Measurements from ENCODE around the gene FKBP3. TPM values are rescaled to one million over a fixed set of nuclear protein-coding genes. Genes with fewer than 3 reads are reported as not detected.
A peak's percentile ranks its signal among the peaks of the same experiment; 100 is the strongest.
"Not testable (repeated sequence)": the region's sequence is repeated elsewhere in the genome, so short reads cannot be mapped to it uniquely, and the experiment has no call there.

The FKBP3 gene
- total and polyA plus RNA-seq, 2 of the 8 experiments (the other 6 are each of a cell fraction or from before 2014, with no cell fraction given): 36.0 to 149 TPM

DNA sequence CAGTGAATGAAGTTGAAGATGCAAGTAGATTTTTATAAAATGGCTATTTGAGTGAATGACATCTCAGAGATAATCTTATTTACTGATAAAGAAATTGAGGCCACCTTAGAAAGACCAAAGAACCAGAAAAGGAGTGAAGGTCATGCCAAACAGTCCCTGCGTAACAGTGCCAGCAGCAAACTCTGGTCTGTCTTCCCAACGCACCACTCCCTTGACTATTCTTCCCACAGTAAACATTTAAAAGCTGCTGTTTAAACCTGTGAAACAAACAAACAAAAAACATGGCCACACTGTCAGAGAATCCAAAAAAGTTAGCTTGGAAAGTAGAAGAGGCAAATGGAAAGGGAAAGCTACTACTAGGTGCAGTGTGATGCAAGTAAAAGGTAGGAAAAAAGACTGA is 51.9 kb downstream of the FKBP3 start (continued):
- TF ChIP-seq, protein P1, sequence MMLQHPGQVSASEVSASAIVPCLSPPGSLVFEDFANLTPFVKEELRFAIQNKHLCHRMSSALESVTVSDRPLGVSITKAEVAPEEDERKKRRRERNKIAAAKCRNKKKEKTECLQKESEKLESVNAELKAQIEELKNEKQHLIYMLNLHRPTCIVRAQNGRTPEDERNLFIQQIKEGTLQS (IDR thresholded peaks at IDR 0.05; ENCODE audit: insufficient read depth, low read depth, low read length): no peak
- TF ChIP-seq SAP30 (IDR thresholded peaks at IDR 0.05; ENCODE audit: insufficient read depth, insufficient replicate concordance, low read length) (no peak), TBP (IDR thresholded peaks at IDR 0.05; ENCODE audit: low read depth, low read length) (no peak)
- TF ChIP-seq, protein P2, sequence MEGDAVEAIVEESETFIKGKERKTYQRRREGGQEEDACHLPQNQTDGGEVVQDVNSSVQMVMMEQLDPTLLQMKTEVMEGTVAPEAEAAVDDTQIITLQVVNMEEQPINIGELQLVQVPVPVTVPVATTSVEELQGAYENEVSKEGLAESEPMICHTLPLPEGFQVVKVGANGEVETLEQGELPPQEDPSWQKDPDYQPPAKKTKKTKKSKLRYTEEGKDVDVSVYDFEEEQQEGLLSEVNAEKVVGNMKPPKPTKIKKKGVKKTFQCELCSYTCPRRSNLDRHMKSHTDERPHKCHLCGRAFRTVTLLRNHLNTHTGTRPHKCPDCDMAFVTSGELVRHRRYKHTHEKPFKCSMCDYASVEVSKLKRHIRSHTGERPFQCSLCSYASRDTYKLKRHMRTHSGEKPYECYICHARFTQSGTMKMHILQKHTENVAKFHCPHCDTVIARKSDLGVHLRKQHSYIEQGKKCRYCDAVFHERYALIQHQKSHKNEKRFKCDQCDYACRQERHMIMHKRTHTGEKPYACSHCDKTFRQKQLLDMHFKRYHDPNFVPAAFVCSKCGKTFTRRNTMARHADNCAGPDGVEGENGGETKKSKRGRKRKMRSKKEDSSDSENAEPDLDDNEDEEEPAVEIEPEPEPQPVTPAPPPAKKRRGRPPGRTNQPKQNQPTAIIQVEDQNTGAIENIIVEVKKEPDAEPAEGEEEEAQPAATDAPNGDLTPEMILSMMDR (IDR thresholded peaks at IDR 0.05; ENCODE audit: control extremely low read depth in 1 of 3, insufficient read depth in 1 of 3, low read depth in 1 of 3, low read length in 3 of 3): no peak

DNA sequence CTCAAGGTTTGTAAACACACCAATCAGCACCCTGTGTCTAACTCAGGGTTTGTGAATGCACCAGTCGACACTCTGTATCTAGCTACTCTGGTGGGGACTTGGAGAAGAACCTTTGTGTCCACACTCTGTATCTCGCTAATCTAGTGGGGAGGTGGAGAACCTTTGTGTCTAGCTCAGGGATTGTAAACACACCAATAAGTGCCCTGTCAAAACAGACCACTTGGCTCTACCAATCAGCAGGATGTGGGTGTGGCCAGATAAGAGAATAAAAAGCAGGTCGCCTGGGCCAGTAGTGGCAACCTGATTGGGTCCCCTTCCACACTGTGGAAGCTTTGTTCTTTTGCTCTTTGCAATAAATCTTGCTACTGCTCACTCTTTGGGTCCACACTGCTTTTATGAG is 53.2 kb downstream of the FKBP3 start:
- not testable (repeated sequence) for H2BK20ac ChIP-seq (ENCODE audit: low read length); H3K36me3 ChIP-seq (ENCODE audit: control insufficient read depth in 2 of 4, insufficient read depth in 4 of 4, low read length in 3 of 4); H3K4me2 ChIP-seq (ENCODE audit: insufficient read depth in 1 of 2, low read depth in 2 of 2, low read length in 2 of 2); H3K14ac ChIP-seq (ENCODE audit: insufficient read length); H3K4ac ChIP-seq (replicated peaks; ENCODE audit: insufficient read length, low read depth, low read length); H2BK5ac ChIP-seq (ENCODE audit: low read depth, low read length); H4K91ac ChIP-seq (replicated peaks; ENCODE audit: insufficient read length, low read length); H3K4me1 ChIP-seq (replicated peaks in 1 of 4; ENCODE audit: control insufficient read depth in 3 of 4, insufficient read depth in 4 of 4, low read length in 3 of 4); H2BK15ac ChIP-seq (ENCODE audit: low read length); H3K4me3 ChIP-seq (ENCODE audit: extremely low read depth in 1 of 4, insufficient read depth in 2 of 4, low read depth in 3 of 4, low read length in 4 of 4); H2BK12ac ChIP-seq (ENCODE audit: low read depth, low read length); H3K27me3 ChIP-seq (replicated peaks in 1 of 4; ENCODE audit: control insufficient read depth in 3 of 4, extremely low read depth in 1 of 4, insufficient read depth in 3 of 4, low read length in 3 of 4); H3K56ac ChIP-seq (replicated peaks; ENCODE audit: insufficient read length, low read depth, low read length); H3K27ac ChIP-seq (ENCODE audit: low read depth, low read length); H3K9ac ChIP-seq (replicated peaks in 1 of 4; ENCODE audit: extremely low read depth in 1 of 4, low read depth in 3 of 4, low read length in 3 of 4); FAIRE-seq; DNase-seq (ENCODE audit: low read depth in 1 of 2, low spot score in 2 of 2); H3K79me1 ChIP-seq (ENCODE audit: low read depth, low read length); H3K18ac ChIP-seq (ENCODE audit: extremely low read depth, low read length); H3K23ac ChIP-seq (ENCODE audit: insufficient read length); H4K20me1 ChIP-seq (replicated peaks in 1 of 2; ENCODE audit: control insufficient read depth in 1 of 2, insufficient read depth in 2 of 2, low read length in 2 of 2); H3K23me2 ChIP-seq (ENCODE audit: low read depth, low read length); H3K9me3 ChIP-seq (ENCODE audit: insufficient read depth in 2 of 2, low read depth in 1 of 2, low read length in 1 of 2); H4K5ac ChIP-seq (ENCODE audit: insufficient read length, low read depth, low read length); H2AK5ac ChIP-seq (ENCODE audit: low read depth, low read length); H2BK120ac ChIP-seq (replicated peaks; ENCODE audit: low read depth, low read length)
- H4K8ac ChIP-seq (ENCODE audit: extremely low read depth, insufficient read depth, low read length): peak overlapping the region; percentile 35; the same call in 1 of the 2 replicates
- H2AFZ ChIP-seq (ENCODE audit: low read length): 0 out of 2 replicates have a peak overlapping the region, but pooled peaks have one; percentile 9
- 98% methylated on average over 3 of the region's 3 CpGs; no CpG with 5 or more reads in 1 of the 2 experiments for WGBS, 2 experiments (ENCODE audit: extremely low coverage in 1 of 2, insufficient coverage in 1 of 2, insufficient read length in 1 of 2, insufficient replicate concordance in 2 of 2, low coverage in 1 of 2, low lambda C conversion rate in 2 of 2, missing lambda C conversion rate in 1 of 2)
- ChIA-PET POLR2A (ENCODE audit: partially characterized antibody) (interaction anchor here (1.0 kb wide), 1 partner anchor 38 kb away, joined by 3 read pairs; no protein-coding TSS in a partner anchor), CTCF (ENCODE audit: partially characterized antibody) (interaction anchor here (0.7 kb wide), 1 partner anchor 161 kb away, joined by 3 read pairs; no protein-coding TSS in a partner anchor)
- peaks cover 15 to 22% of the 10 kb centered on the region in 2 experiments for H3K79me2 ChIP-seq (ENCODE audit: control insufficient read depth in 1 of 2, insufficient read depth in 2 of 2, low read length in 2 of 2)

Measured in H1 (cell line).